ENCODE data around the gene SIGLEC6.

GRCh38 chr19:51472607-51473006, 58.9 kb downstream of the SIGLEC6 start:
- TF ChIP-seq CTCF (IDR thresholded peaks at IDR 0.05) (no peak), AFF4 (CRISPR knock-in tag; IDR thresholded peaks at IDR 0.05; ENCODE audit: borderline replicate concordance) (no peak), JUN (CRISPR knock-in tag; IDR thresholded peaks at IDR 0.05) (no peak), TEAD4 (CRISPR knock-in tag; IDR thresholded peaks at IDR 0.05) (no peak), NR1H2 (CRISPR knock-in tag; IDR thresholded peaks at IDR 0.05) (no peak)
- TF ChIP-seq, protein P1, sequence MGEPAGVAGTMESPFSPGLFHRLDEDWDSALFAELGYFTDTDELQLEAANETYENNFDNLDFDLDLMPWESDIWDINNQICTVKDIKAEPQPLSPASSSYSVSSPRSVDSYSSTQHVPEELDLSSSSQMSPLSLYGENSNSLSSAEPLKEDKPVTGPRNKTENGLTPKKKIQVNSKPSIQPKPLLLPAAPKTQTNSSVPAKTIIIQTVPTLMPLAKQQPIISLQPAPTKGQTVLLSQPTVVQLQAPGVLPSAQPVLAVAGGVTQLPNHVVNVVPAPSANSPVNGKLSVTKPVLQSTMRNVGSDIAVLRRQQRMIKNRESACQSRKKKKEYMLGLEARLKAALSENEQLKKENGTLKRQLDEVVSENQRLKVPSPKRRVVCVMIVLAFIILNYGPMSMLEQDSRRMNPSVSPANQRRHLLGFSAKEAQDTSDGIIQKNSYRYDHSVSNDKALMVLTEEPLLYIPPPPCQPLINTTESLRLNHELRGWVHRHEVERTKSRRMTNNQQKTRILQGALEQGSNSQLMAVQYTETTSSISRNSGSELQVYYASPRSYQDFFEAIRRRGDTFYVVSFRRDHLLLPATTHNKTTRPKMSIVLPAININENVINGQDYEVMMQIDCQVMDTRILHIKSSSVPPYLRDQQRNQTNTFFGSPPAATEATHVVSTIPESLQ (CRISPR knock-in tag; IDR thresholded peaks at IDR 0.05), result no peak

Measured in WTC11 (cell line).